ENCODE results near the gene MYH4.

Gene MYH4

GRCh38 chr17:10492004-10492403 lies 22.6 kb upstream of the MYH4 start:
- DNase-seq (ENCODE audit: extremely low read depth, low read depth) = no peak
- no peak for TF ChIP-seq CTCF (IDR thresholded peaks at IDR 0.05; ENCODE audit: low read depth, low read length)

GRCh38 chr17:10482252-10482651 lies 12.9 kb upstream of the MYH4 start:
- no peak for DNase-seq (ENCODE audit: extremely low read depth, low read depth)
- no peak for TF ChIP-seq CTCF (IDR thresholded peaks at IDR 0.05; ENCODE audit: low read depth, low read length)

GRCh38 chr17:10477701-10478100 lies 8.3 kb upstream of the MYH4 start:
- no peak for TF ChIP-seq CTCF (IDR thresholded peaks at IDR 0.05; ENCODE audit: low read depth, low read length)

GRCh38 chr17:10474536-10474935 lies 5.2 kb upstream of the MYH4 start:
- DNase-seq (ENCODE audit: extremely low read depth, low read depth) = no peak
- TF ChIP-seq CTCF (IDR thresholded peaks at IDR 0.05; ENCODE audit: low read depth, low read length) = no peak

More at GRCh38 chr17:10477701-10478100, 8.3 kb upstream of the MYH4 start:
- no peak for DNase-seq (ENCODE audit: extremely low read depth, low read depth)

GRCh38 chr17:10471858-10472257 lies 2.5 kb upstream of the MYH4 start:
- TF ChIP-seq CTCF (IDR thresholded peaks at IDR 0.05; ENCODE audit: low read depth, low read length) = no peak
- DNase-seq (ENCODE audit: extremely low read depth, low read depth) = no peak

GRCh38 chr17:10463402-10463801 lies 6.0 kb downstream of the MYH4 start:
- DNase-seq (ENCODE audit: extremely low read depth, low read depth) = no peak
- TF ChIP-seq CTCF (IDR thresholded peaks at IDR 0.05; ENCODE audit: low read depth, low read length) = no peak

GRCh38 chr17:10460062-10460461 lies 9.3 kb downstream of the MYH4 start:
- no peak for TF ChIP-seq CTCF (IDR thresholded peaks at IDR 0.05; ENCODE audit: low read depth, low read length)
- DNase-seq (ENCODE audit: extremely low read depth, low read depth) = no peak
